Measurements from ENCODE around the gene KREMEN1. TPM values are rescaled to one million over a fixed set of nuclear protein-coding genes. Genes with fewer than 3 reads are reported as not detected.
A peak's percentile ranks its signal among the peaks of the same experiment; 100 is the strongest.

Gene KREMEN1
- total and polyA plus RNA-seq, 2 of the 4 experiments (the other 2 are of a cell fraction), result 2.9 to 4.6 TPM

DNA sequence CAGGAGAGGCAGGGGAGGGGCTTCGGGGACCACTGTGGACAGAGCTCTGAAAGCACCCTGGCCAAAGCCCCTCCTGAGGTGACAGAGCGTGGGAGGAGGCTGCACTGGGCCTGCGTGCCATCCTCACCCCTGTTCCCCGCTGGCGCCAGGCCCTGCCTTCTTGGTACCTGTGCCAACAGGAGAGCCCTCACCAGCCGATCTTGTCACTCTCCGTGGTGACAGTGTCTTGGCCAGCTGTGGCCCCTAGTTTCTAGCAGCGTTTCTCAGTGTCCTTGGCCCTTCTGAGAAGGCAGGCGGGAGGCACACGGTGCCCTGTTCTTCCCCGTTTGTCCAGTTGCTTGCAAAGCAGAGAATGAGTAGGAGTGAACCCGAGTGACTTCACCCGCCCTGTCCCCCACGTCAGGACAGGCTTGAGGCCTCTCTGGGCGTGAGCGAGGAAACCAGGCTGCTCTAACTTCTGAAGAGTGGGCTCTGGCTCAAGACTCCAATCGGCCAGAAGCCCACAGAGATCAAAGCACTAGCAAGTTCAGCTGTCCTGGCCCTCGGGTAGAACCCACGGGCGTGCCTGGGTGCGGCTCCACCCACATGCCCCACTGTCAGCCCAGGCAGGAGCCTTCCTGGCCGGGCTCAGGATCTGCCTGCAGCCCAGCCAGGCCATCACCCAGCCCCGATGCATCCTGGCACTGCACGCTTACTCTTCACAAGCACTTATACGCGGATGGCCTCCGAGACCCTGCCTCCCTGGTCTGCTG is 72.7 kb downstream of the KREMEN1 start:
- DNase-seq, result no peak
- H2AK5ac ChIP-seq (ENCODE audit: low read depth, low read length), result no peak overlapping the region
- TF ChIP-seq MXI1 (IDR thresholded peaks at IDR 0.05; ENCODE audit: borderline replicate concordance, low read depth, low read length) (no peak), POLR2A (IDR thresholded peaks at IDR 0.05; ENCODE audit: low read depth, low read length) (no peak), MAFK (IDR thresholded peaks at IDR 0.05; ENCODE audit: low read depth, low read length) (no peak), FOS (IDR thresholded peaks at IDR 0.05; ENCODE audit: low read depth, low read length) (no peak), CEBPB (IDR thresholded peaks at IDR 0.05; ENCODE audit: low read depth, low read length) (no peak), CHD1 (IDR thresholded peaks at IDR 0.05; ENCODE audit: low read depth, low read length) (no peak), RFX5 (IDR thresholded peaks at IDR 0.05; ENCODE audit: low read depth, low read length) (no peak), BHLHE40 (IDR thresholded peaks at IDR 0.05; ENCODE audit: low read depth, low read length) (no peak), SMC3 (IDR thresholded peaks at IDR 0.05; ENCODE audit: low read depth, low read length) (no peak), RCOR1 (IDR thresholded peaks at IDR 0.05; ENCODE audit: insufficient replicate concordance, low read length) (no peak), MAZ (IDR thresholded peaks at IDR 0.05; ENCODE audit: borderline replicate concordance, low read depth, low read length) (no peak), RAD21 (IDR thresholded peaks at IDR 0.05; ENCODE audit: low read length) (no peak), NFE2L2 (IDR thresholded peaks at IDR 0.05; ENCODE audit: low read depth, low read length) (no peak)
- TF ChIP-seq, protein P1, sequence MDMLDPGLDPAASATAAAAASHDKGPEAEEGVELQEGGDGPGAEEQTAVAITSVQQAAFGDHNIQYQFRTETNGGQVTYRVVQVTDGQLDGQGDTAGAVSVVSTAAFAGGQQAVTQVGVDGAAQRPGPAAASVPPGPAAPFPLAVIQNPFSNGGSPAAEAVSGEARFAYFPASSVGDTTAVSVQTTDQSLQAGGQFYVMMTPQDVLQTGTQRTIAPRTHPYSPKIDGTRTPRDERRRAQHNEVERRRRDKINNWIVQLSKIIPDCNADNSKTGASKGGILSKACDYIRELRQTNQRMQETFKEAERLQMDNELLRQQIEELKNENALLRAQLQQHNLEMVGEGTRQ (IDR thresholded peaks at IDR 0.05; ENCODE audit: low read depth, low read length), result no peak
- TF ChIP-seq, protein P2, sequence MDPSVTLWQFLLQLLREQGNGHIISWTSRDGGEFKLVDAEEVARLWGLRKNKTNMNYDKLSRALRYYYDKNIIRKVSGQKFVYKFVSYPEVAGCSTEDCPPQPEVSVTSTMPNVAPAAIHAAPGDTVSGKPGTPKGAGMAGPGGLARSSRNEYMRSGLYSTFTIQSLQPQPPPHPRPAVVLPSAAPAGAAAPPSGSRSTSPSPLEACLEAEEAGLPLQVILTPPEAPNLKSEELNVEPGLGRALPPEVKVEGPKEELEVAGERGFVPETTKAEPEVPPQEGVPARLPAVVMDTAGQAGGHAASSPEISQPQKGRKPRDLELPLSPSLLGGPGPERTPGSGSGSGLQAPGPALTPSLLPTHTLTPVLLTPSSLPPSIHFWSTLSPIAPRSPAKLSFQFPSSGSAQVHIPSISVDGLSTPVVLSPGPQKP (IDR thresholded peaks at IDR 0.05; ENCODE audit: borderline replicate concordance, low read depth, low read length), result no peak
- TF ChIP-seq, protein P3, sequence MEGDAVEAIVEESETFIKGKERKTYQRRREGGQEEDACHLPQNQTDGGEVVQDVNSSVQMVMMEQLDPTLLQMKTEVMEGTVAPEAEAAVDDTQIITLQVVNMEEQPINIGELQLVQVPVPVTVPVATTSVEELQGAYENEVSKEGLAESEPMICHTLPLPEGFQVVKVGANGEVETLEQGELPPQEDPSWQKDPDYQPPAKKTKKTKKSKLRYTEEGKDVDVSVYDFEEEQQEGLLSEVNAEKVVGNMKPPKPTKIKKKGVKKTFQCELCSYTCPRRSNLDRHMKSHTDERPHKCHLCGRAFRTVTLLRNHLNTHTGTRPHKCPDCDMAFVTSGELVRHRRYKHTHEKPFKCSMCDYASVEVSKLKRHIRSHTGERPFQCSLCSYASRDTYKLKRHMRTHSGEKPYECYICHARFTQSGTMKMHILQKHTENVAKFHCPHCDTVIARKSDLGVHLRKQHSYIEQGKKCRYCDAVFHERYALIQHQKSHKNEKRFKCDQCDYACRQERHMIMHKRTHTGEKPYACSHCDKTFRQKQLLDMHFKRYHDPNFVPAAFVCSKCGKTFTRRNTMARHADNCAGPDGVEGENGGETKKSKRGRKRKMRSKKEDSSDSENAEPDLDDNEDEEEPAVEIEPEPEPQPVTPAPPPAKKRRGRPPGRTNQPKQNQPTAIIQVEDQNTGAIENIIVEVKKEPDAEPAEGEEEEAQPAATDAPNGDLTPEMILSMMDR (conservative IDR thresholded peaks at IDR 0.05; ENCODE audit: low read depth, low read length), result no peak
- H3K4me3 ChIP-seq (ENCODE audit: insufficient read depth, low read depth, low read length), result no peak overlapping the region
- H4K5ac ChIP-seq (ENCODE audit: low read depth, low read length), result no peak overlapping the region
- in situ Hi-C loops (cut with MboI; ENCODE audit: low sequenced_read_pairs), result no loop called here
- no peak overlapping the region for H3K23ac ChIP-seq (ENCODE audit: low read depth, low read length)
- H3K9me3 ChIP-seq (ENCODE audit: control insufficient read depth, insufficient read depth, low read length), result no peaks in the 10 kb centered on the region
- H2BK5ac ChIP-seq (ENCODE audit: low read depth, low read length, poor library complexity, severe bottlenecking), result no peak overlapping the region
- H2AK9ac ChIP-seq (replicated peaks; ENCODE audit: low read depth, low read length, poor library complexity), result no peak overlapping the region
- no peak for ATAC-seq (ENCODE audit: low read depth)
- no peak overlapping the region for H3K27ac ChIP-seq (ENCODE audit: insufficient read depth, low read length)
- no peak overlapping the region for H2BK15ac ChIP-seq (ENCODE audit: low read depth, low read length)
- ChIA-PET CTCF (no interaction called here), POLR2A (ENCODE audit: unreplicated experiment) (no interaction called here)
- H3K56ac ChIP-seq (ENCODE audit: extremely low read depth, insufficient read depth, low read length), result no peak overlapping the region
- WGBS, 2 experiments (ENCODE audit: extremely low coverage in 2 of 2, insufficient read length in 1 of 2), result 63% methylated on average over 18 of the region's 27 CpGs; no CpG with 5 or more reads in 1 of the 2 experiments
- no peak overlapping the region for H4K91ac ChIP-seq (ENCODE audit: insufficient read depth, low read depth, low read length)
- intact Hi-C loops (cut with micrococcal nuclease), result no loop called here
- 0 out of 2 replicates have a peak, but pooled peaks cover 3% of the 10 kb centered on the region for H3K9me1 ChIP-seq (ENCODE audit: insufficient read depth, low read length)
- H2BK20ac ChIP-seq (ENCODE audit: low read depth, low read length), result no peak overlapping the region
- H3K18ac ChIP-seq (ENCODE audit: low read depth, low read length), result no peak overlapping the region
- BruUV-seq (replicated peaks), result TSS peak; percentile 12
- no peak overlapping the region for H3K4ac ChIP-seq (ENCODE audit: low read depth, low read length)
- no peaks in the 10 kb centered on the region for H3K27me3 ChIP-seq (ENCODE audit: control insufficient read depth, insufficient read depth, low read length)
- dilution Hi-C loops (cut with HindIII; ENCODE audit: low sequenced_read_pairs, unreplicated experiment), result no loop called here
- H3K4me1 ChIP-seq (ENCODE audit: control insufficient read depth, insufficient read depth, low read length), result no peaks in the 10 kb centered on the region
- no peak overlapping the region for H4K8ac ChIP-seq (ENCODE audit: low read depth in 2 of 2, low read length in 2 of 2)
- no peaks in the 10 kb centered on the region for H3K79me1 ChIP-seq (ENCODE audit: low read depth in 1 of 2, low read length in 2 of 2)
- H3K4me2 ChIP-seq (ENCODE audit: low read depth, low read length), result no peak overlapping the region
- peak overlapping the region; percentile 32 for H2AFZ ChIP-seq (replicated peaks; ENCODE audit: low read length, poor library complexity)
- peaks cover 6% of the 10 kb centered on the region; the same call in 1 of the 2 replicates for H3K36me3 ChIP-seq (ENCODE audit: control insufficient read depth, insufficient read depth, low read length)
- H4K20me1 ChIP-seq (ENCODE audit: insufficient read depth, low read length), result no peaks in the 10 kb centered on the region
- no peak overlapping the region for H3K14ac ChIP-seq (replicated peaks; ENCODE audit: low read depth, low read length)
- no peak overlapping the region for H2BK120ac ChIP-seq (ENCODE audit: low read depth, low read length)
- H3K9ac ChIP-seq (ENCODE audit: low read depth, low read length), result no peak overlapping the region
